Stimulated activated CD4-positive, alpha-beta T cell treated with anti-CD3 and anti-CD28 coated beads, Interleukin-4, amount 100 ng/mL, for 1 hour (primary cell): ENCODE results near the gene HDHD5.

ENCODE experiments used
- DNase-seq: peaks from one replicate; pipeline ENCODE4 v3.0.0-alpha.2; 2020

HDHD5 gene

GRCh38 chr22:17119481-17120202 is 39.4 kb downstream of the HDHD5 start:
- DNase-seq: peak; percentile 22

DNA sequence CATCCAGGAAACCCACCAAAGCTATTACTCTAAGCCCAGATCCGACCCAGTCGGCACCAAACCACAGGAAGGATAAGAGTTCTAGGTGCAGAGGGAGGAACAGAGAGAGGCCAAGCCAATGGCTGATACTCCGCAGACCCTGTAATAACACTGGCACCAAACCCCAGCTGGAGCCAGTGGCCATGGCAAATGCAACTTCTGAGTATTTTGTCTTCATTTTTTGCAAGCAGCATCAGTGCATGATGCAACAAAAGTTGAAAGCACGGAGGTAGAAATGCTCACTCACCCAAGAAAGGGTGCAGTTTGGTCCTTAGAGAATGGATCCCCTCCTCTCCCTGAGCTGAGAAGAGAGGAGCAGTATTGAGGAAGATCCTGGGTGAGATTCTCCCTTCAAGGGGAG is 40.7 kb downstream of the HDHD5 start:
- no peak for DNase-seq

- DNase-seq: no peak
Observed at GRCh38 chr22:17117890-17118289, 41.2 kb downstream of the HDHD5 start.

DNA sequence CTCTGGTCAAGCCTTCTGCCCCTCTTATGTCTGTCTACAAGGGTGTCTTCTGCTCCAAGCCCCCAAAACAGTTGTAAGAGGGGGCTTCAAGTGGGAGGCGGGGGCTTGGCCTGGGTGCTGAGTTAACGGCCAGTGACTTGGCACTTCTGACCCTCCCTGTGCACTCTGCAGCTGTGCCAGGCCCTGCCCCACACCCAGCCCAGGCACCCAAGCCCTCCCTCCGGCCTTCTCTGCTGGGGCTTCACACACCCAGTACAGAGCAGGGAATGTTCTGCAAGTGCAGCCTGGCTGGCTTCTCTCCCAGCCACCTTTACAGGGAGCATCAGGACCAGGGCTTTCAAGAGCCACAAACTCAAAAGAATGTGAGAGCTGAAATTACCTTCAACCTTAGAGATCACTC is 41.7 kb downstream of the HDHD5 start:
- DNase-seq: no peak

DNA sequence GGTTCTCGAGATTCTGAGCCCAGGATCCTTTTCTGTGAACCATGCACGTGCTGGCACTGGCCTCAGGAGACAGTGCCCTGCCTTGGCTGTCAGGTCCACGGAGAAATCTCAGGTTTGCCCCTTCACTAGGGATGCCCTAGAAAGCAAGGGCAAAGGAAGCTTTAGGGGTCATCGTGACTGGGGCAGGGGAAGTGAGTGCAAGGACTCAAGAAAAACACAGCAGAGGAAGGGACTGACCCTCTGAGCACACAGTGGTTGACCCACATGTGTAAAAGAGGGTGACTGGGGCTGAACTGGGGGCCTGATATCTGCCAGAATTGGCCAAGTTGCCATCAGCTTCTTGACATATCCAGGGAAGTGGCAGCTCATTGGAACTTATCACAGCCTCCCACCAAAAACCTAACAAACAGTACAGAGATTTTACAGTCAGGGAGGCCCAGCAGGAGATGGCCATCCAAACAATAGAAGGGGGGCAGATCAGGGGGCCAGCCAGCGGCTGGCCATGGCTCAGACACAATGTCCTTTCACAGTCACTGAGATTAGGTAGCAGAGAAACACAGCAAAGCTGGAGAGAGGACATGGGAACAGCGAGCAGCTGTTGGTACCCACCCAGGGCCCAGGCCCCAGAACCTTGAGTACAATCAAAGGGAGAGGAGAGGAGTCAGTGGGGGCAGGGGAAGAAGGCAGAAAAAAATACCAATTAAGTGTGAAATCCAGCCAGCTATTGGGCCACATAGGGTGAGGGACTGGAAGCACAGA is 42.3 kb downstream of the HDHD5 start:
- no peak for DNase-seq

- no peak for DNase-seq
Observed at GRCh38 chr22:17115945-17116565, 43.0 kb downstream of the HDHD5 start.

GRCh38 chr22:17115236-17115635 is 43.8 kb downstream of the HDHD5 start:
- DNase-seq: no peak

DNA sequence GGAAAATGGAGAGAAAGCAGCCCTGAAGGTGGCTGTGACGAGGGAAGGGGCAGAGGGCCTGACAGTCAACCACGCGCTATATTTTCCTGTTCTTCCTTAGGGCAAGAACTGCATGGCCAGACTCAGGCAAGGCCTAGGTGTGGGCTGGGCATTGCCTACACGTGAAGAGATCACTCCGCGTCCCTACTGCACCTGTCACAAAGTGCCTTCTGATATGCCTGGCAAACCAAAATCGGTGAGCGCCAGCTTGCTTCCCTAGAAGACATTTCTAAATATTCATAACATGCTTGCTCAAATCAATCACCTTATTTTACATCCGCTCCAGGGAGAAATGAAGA is 44.2 kb downstream of the HDHD5 start:
- no peak for DNase-seq

DNA sequence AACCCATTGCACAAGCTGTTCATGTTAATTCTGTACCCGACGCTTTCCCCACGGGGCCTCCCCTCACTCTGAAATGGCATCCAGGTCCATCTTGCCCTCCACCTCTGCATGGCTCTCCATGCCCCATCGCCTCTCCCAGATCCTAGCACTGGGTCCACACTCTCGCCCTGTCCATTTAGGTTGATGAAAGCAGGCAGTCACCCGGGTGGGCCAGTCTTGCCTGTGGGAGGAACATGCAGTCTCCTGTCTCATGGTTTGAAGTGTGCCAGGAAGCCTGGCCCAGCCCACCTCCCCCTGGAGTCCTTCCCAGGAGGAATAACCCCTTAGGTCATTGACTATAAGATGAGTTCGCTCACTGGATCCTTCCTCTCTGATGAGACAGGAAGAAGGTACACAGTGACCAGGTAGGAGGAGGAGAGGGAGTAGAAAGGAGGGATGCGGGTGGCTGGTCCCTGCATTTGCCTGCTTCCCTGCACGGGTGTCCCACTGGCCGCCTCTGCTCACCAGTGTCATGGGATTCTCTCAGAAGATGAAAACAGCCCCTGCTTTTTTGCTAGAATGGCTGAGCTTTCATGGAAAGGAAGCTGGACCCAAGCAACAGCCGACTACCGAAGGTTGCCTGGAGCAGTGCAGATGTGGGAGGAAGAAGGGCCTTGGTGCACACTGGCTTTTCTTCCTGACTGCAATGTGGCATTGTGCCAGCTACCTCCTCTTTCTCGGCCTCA is 44.7 kb downstream of the HDHD5 start:
- no peak for DNase-seq

- no peak for DNase-seq
Observed at GRCh38 chr22:17113600-17113999, 45.5 kb downstream of the HDHD5 start.

DNA sequence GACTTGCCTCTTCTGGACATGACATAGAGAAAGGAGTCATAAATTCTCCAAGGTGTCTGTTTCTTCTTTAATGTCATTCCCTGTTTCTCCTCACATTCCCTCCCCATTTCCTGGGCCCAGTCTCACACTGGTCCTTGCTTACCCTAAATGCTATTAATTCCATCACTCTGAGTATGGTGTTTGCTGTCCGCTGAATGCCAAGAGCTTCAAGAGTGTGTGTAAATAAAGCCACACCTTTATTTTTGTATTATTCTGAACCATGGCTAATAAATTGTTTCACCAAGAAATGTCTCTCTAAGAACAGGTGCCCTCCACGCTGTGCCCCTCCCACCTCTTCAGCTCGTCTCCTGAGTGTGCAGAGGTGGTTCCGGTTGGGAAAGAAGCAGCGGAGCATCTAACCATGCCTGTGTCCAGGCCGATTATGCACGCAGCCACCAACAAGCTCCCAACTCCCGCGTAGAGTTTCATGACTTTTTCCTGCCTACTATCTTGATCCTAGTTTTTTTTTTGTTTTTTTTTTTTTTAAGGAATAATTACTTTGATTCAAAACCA is 46.5 kb downstream of the HDHD5 start:
- DNase-seq: no peak

GRCh38 chr22:17110791-17111550 is 48.1 kb downstream of the HDHD5 start:
- DNase-seq: no peak

- no peak for DNase-seq
Observed at GRCh38 chr22:17109976-17110375, 49.1 kb downstream of the HDHD5 start.

- no peak for DNase-seq
Observed at GRCh38 chr22:17109113-17109865, 49.8 kb downstream of the HDHD5 start.

DNA sequence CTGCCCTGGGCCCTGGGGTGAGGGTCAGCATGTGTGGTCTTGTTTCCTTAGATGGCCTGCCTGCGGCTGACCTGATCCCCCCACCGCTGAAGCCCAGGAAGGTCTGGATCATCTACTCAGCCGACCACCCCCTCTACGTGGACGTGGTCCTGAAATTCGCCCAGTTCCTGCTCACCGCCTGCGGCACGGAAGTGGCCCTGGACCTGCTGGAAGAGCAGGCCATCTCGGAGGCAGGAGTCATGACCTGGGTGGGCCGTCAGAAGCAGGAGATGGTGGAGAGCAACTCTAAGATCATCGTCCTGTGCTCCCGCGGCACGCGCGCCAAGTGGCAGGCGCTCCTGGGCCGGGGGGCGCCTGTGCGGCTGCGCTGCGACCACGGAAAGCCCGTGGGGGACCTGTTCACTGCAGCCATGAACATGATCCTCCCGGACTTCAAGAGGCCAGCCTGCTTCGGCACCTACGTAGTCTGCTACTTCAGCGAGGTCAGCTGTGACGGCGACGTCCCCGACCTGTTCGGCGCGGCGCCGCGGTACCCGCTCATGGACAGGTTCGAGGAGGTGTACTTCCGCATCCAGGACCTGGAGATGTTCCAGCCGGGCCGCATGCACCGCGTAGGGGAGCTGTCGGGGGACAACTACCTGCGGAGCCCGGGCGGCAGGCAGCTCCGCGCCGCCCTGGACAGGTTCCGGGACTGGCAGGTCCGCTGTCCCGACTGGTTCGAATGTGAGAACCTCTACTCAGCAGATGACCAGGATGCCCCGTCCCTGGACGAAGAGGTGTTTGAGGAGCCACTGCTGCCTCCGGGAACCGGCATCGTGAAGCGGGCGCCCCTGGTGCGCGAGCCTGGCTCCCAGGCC is 50.6 kb downstream of the HDHD5 start:
- DNase-seq: no peak

- DNase-seq: no peak
Observed at GRCh38 chr22:17107547-17107810, 51.6 kb downstream of the HDHD5 start.

GRCh38 chr22:17106785-17107546 is 52.1 kb downstream of the HDHD5 start:
- DNase-seq: no peak

DNA sequence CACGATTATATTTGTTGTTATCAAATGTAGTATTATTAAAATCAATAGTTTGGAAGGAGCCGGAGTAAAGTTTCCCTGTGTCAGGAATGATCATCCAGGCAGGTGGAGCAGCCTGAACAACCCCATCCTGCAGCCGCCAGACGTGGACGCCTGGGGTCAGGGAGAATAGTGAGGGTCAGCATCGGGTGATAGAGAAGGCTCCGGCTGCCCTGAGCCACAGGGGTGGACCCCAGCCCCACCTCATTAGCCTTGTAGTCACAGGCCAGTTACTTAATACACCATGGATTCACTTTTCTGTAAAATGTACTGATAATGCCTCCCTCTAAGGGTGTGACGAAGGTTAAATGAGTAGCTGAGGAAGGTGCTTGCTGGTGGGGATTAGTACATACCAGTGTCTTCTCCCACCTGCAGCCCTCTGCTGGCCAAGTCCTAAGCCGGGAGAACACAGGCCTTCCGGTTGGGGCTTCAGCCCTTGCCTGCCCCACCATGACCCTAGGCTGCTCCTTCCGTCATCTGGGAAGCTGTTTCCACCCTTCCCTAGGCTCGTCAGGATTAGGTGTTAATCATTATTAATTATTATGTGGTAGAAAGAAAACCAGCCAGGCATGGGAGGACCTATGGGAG is 52.8 kb downstream of the HDHD5 start:
- no peak for DNase-seq
